Body of pancreas (tissue), 4 donors: Measurements from ENCODE around the gene FAM13A. TPM values are rescaled to one million over a fixed set of nuclear protein-coding genes. Genes with fewer than 3 reads are reported as not detected.
"Not testable (repeated sequence)": the region's sequence is repeated elsewhere in the genome, so short reads cannot be mapped to it uniquely, and the experiment has no call there.

Experiments used
- ATAC-seq: fragments of 150-250 bp; one replicate; pipeline ENCODE4 v1.9.1; 2016
- DNase-seq, 4 donors: peaks; one replicate each; pipeline ENCODE4 v3.0.0-alpha.2; 2019
- H3K27ac ChIP-seq, 4 donors: fragments of 200-600 bp; sonication (generic); 1 replicate in 3 of 4; 2 replicates in 1 of 4; pipeline versions ENCODE4 v1.5.1 to v1.6.1; 2016 to 2019; ENCODE audit warnings: mild to moderate bottlenecking in 1 of 4, mixed read lengths in 1 of 4, moderate library complexity in 1 of 4
- H3K27me3 ChIP-seq, 2 donors: fragments of 200-600 bp; sonication (generic); one replicate each; pipeline ENCODE4 v1.6.0; 2016; ENCODE audit warnings: mild to moderate bottlenecking in 1 of 2
- H3K36me3 ChIP-seq, 2 donors: fragments of 200-600 bp; sonication (generic); replicated peaks in 1 of 2; 2 replicates each; pipeline ENCODE4 v1.5.1; 2016; ENCODE audit warnings: low read depth in 2 of 2; ENCODE audit not compliant: insufficient read depth in 1 of 2
- H3K4me1 ChIP-seq: fragments of 200-600 bp; sonication (generic); one replicate; pipeline ENCODE4 v1.6.0; 2016
- H3K4me3 ChIP-seq, 2 donors: fragments of 200-600 bp; sonication (generic); 1 replicate in 1 of 2; 2 replicates in 1 of 2; pipeline ENCODE4 v1.5.1; 2016 to 2019
- H3K9me3 ChIP-seq, 3 donors: fragments of 200-600 bp; sonication (generic); 1 replicate in 2 of 3; 2 replicates in 1 of 3; pipeline ENCODE4 v1.5.1; 2016
- POLR2A ChIP-seq, 3 donors: fragments of 450-650 bp; IDR thresholded peaks; one replicate each; pipeline ENCODE4 v1.6.1; 2016; ENCODE audit warnings: antibody characterized with exemption in 3 of 3, mild to moderate bottlenecking in 2 of 3
- WGBS, 2 donors: methylation state at CpG; one replicate each; pipeline ENCODE4 v1.1.5; 2017; 5-methylcytosine and 5-hydroxymethylcytosine counted together
- intact Hi-C: fragments of 100-400 bp; cut with DNase I; formaldehyde crosslinking; loops from one replicate; pipeline ENCODE4 v1.15.1; 2023
- total RNA-seq, 2 donors: library from RNA; depleted of rRNA; stranded (reverse); fragments of >200 nt; gene quantifications; one replicate each; pipeline ENCODE4 v1.1.0, GENCODE V29; 2016
- TF ChIP-seq, protein P1 (sequence below), 7 experiments: fragments of 450-650 bp in 4 of 7; fragments of 200-600 bp in 3 of 7; sonication (generic) in 3 of 7; IDR thresholded peaks; one replicate each; pipeline ENCODE4 v1.5.1; 2016 to 2019; ENCODE audit warnings: antibody characterized with exemption in 7 of 7

FAM13A gene
- total RNA-seq, 2 donors from 2014 or later: 59.1 to 64.3 TPM

DNA sequence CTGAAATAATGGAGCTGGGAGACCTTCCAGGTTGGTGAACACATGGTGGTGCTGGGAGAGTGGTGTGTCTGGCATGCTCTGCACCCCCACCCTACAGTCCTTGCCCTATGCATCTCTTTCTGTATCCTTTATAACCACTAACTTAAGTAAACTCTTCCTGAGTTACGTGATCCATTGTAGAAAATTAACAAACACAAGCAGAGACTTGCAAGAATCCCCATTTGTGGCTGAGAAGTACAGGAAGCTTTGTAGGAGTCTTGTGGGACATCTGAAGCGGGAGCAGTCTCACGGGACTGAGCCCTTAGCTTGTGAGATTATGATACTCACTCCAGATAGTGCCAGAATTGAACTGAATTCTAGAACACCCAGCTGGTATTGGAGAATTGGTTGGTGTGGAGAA, 14.3 kb upstream of the FAM13A start:
- WGBS, 2 donors: 90 to 95% methylated on average over 3 of the region's 3 CpGs

DNA sequence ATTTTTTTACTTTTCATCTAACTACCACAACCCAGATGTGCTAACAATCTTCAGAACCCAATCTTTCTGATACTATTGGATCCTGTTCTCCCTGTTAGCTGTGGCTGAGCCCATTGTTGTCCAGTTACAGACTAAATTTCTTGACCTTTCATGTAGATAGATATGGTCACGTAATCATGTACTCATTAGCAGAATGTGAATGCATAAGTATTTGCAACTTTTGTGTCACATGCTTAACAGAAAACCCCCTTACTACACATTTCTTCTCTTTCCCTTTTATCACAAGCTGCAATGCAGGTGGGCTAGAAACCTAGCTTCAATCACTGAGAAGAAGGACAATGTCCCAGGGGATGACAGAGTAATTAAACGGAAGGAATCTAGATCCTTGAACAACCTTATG, 13.1 kb upstream of the FAM13A start:
- ATAC-seq: no peak
- no peak for TF ChIP-seq POLR2A (IDR thresholded peaks at IDR 0.05)
- H3K4me3 ChIP-seq: no peak overlapping the region
- peaks cover 20% of the 10 kb centered on the region for H3K4me1 ChIP-seq
- intact Hi-C loops: no loop called here
- no peak for DNase-seq
- H3K9me3 ChIP-seq: no peaks in the 10 kb centered on the region
- no peaks in the 10 kb centered on the region for H3K27me3 ChIP-seq
- no peak overlapping the region for H3K27ac ChIP-seq
- H3K36me3 ChIP-seq: no peaks in the 10 kb centered on the region
- 82 to 90% methylated on average over 2 of the region's 2 CpGs for WGBS, 2 donors

More for the DNA sequence above, 14.3 kb upstream of the FAM13A start:
- H3K27ac ChIP-seq: no peak overlapping the region
- ATAC-seq (no peak), DNase-seq (no peak)
- TF ChIP-seq, protein P1, sequence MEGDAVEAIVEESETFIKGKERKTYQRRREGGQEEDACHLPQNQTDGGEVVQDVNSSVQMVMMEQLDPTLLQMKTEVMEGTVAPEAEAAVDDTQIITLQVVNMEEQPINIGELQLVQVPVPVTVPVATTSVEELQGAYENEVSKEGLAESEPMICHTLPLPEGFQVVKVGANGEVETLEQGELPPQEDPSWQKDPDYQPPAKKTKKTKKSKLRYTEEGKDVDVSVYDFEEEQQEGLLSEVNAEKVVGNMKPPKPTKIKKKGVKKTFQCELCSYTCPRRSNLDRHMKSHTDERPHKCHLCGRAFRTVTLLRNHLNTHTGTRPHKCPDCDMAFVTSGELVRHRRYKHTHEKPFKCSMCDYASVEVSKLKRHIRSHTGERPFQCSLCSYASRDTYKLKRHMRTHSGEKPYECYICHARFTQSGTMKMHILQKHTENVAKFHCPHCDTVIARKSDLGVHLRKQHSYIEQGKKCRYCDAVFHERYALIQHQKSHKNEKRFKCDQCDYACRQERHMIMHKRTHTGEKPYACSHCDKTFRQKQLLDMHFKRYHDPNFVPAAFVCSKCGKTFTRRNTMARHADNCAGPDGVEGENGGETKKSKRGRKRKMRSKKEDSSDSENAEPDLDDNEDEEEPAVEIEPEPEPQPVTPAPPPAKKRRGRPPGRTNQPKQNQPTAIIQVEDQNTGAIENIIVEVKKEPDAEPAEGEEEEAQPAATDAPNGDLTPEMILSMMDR (IDR thresholded peaks at IDR 0.05): no peak
- TF ChIP-seq POLR2A (IDR thresholded peaks at IDR 0.05): no peak
- no peaks in the 10 kb centered on the region for H3K9me3 ChIP-seq
- no peaks in the 10 kb centered on the region for H3K27me3 ChIP-seq
- peaks cover 20% of the 10 kb centered on the region for H3K4me1 ChIP-seq
- no peak overlapping the region for H3K4me3 ChIP-seq
- intact Hi-C loops: no loop called here
- no peaks in the 10 kb centered on the region for H3K36me3 ChIP-seq

DNA sequence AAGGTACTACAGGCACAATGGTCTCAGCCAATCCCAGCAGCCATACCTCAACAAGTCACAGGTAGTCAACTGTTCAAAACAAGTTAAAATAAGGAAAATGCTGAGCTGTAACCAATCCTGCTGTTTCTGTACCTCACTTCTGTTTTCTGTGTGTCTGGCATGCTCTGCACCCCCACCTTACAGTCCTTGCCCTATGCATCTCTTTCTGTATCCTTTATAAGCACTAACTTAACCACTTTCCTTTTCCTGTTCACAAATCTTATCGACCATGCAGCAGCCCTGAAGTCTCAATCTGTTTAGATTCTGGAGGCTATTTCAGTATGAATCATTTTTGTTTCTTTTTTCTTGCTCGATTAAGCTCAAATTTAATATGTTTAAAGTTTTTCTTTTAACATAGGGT, 12.5 kb upstream of the FAM13A start:
- no peak for TF ChIP-seq POLR2A (IDR thresholded peaks at IDR 0.05)
- TF ChIP-seq, protein P1 (IDR thresholded peaks at IDR 0.05): no peak
- no peak overlapping the region for H3K4me3 ChIP-seq
- H3K27ac ChIP-seq: no peak overlapping the region
- no peaks in the 10 kb centered on the region for H3K27me3 ChIP-seq
- WGBS, 2 donors: 74 to 83% methylated on average over 2 of the region's 2 CpGs
- H3K4me1 ChIP-seq: peaks cover 20% of the 10 kb centered on the region
- no peak for ATAC-seq
- no peaks in the 10 kb centered on the region for H3K36me3 ChIP-seq
- no peaks in the 10 kb centered on the region for H3K9me3 ChIP-seq
- DNase-seq: no peak
- intact Hi-C loops: no loop called here

DNA sequence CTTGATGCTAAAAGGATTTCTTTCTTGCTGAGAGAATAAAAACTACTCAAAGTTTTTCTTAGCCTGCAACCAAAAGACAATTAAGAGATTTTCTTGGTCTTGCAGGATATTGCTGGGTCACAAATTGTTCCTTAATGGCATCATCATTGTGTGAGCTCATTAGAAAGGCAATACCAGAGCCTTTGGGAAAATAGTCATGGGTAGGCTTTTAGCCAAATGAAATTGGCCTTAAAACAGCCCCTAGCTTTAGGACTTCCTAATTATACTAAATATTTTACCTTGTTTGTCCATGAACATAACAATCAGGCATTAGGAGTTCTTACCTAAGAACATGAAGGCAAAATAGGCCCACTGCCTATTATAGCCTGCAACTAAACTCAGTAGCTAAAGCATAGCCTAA, 10.4 kb upstream of the FAM13A start:
- no peak for DNase-seq
- H3K4me1 ChIP-seq: no peaks in the 10 kb centered on the region
- no peak overlapping the region for H3K4me3 ChIP-seq
- H3K27ac ChIP-seq: no peak overlapping the region
- no peaks in the 10 kb centered on the region for H3K36me3 ChIP-seq
- TF ChIP-seq, protein P1 (IDR thresholded peaks at IDR 0.05): no peak
- TF ChIP-seq POLR2A (IDR thresholded peaks at IDR 0.05): no peak
- no peaks in the 10 kb centered on the region for H3K27me3 ChIP-seq
- ATAC-seq: no peak
- no peaks in the 10 kb centered on the region for H3K9me3 ChIP-seq
- intact Hi-C loops: no loop called here

DNA sequence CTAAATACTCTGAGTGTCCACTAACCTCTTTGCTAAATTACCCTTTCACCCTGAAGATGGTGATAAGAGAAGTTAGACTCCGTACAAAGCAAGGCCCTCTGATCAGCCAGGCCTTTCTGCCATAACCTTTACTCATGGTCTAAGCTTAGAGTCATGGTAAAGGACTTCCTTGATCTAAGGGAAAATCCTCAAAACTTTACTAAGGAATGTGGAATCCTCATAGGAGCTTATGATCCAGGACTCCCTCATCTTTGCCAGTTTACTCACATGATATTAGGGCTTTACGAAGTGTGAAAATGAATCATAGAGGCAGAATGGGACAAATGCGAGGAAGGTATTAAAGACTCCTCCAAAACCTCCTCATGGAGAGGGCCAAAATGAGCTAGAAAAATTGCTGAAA, 7.9 kb upstream of the FAM13A start:
- Histone ChIP-seq H3K27me3 (no peaks in the 10 kb centered on the region), H3K9me3 (no peaks in the 10 kb centered on the region), H3K4me1 (no peaks in the 10 kb centered on the region), H3K4me3 (no peak overlapping the region), H3K36me3 (no peaks in the 10 kb centered on the region), H3K27ac (no peak overlapping the region)
- TF ChIP-seq POLR2A (IDR thresholded peaks at IDR 0.05): no peak
- TF ChIP-seq, protein P1 (IDR thresholded peaks at IDR 0.05): no peak
- DNase-seq: no peak
- WGBS, 2 donors: 30 to 47% methylated on average over 3 of the region's 3 CpGs
- intact Hi-C loops: no loop called here
- no peak for ATAC-seq

DNA sequence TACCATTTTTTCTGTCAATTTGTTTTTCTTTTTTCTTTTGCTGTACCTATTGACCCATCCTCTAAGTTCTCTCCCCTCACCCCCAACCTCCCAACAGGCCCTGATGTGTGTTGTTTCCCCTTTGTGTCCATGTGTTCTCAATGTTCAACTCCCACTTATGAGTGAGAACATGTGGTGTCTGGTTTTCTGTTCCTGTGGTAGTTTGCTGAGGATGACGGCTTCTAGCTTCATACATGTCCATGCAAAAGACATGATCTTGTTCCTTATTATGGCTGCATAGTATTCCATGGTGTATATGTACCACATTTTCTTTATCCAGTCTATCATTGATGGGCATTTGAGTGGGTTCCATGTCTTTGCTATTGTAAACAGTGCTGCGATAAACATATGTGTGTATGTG, 859 bp upstream of the FAM13A start:
- 45 to 70% methylated on average over 2 of the region's 2 CpGs for WGBS, 2 donors
- H3K36me3 ChIP-seq, DNase-seq, intact Hi-C loops, H3K4me3 ChIP-seq, ATAC-seq, H3K27me3 ChIP-seq, H3K9me3 ChIP-seq: not testable (repeated sequence)
- Histone ChIP-seq H3K4me1 (peaks cover 25% of the 10 kb centered on the region), H3K27ac (peak overlapping the region in 3 of 4 donors; percentile 62 to 74 (median 72))
